Right renal cortex interstitium (tissue), 3 donors: ENCODE results near the gene GOLPH3. TPM values are rescaled to one million over a fixed set of nuclear protein-coding genes. Genes with fewer than 3 reads are reported as not detected.
A peak's percentile ranks its signal among the peaks of the same experiment; 100 is the strongest.
"Not testable (repeated sequence)": the region's sequence is repeated elsewhere in the genome, so short reads cannot be mapped to it uniquely, and the experiment has no call there.

Experiments
- DNase-seq, 3 donors: peaks; one replicate each; pipeline ENCODE4 v3.0.0-alpha.2; 2013; ENCODE audit warnings: low read depth in 3 of 3, low spot score in 2 of 3
- polyA plus RNA-seq, 3 donors: library from polyadenylated mRNA; unstranded; fragments of 120-200 nt; gene quantifications; one replicate each; pipeline ENCODE4 v1.2.1, GENCODE V29; 2013; ENCODE audit not compliant: insufficient read length in 3 of 3

The GOLPH3 gene
- polyA plus RNA-seq, 3 donors = 93.0 to 94.5 (median 93.5) TPM

- DNase-seq = no peak
Measured at GRCh38 chr5:32100691-32101302, 73.3 kb downstream of the GOLPH3 start.

- no peak for DNase-seq
Measured at GRCh38 chr5:32100230-32100629, 73.9 kb downstream of the GOLPH3 start.

- no peak for DNase-seq
Measured at GRCh38 chr5:32099486-32100035, 74.6 kb downstream of the GOLPH3 start.

- DNase-seq = no peak
Measured at GRCh38 chr5:32098890-32099310, 75.2 kb downstream of the GOLPH3 start.

- DNase-seq = no peak
Measured at GRCh38 chr5:32098291-32098690, 75.8 kb downstream of the GOLPH3 start.

GRCh38 chr5:32096891-32097595 lies 77.1 kb downstream of the GOLPH3 start:
- no peak for DNase-seq

GRCh38 chr5:32095261-32095671 lies 78.9 kb downstream of the GOLPH3 start:
- no peak for DNase-seq

- DNase-seq = no peak
Measured at GRCh38 chr5:32094691-32095090, 79.4 kb downstream of the GOLPH3 start.

GRCh38 chr5:32092938-32093812 lies 80.9 kb downstream of the GOLPH3 start:
- peak in 2 of 3 donors; percentile 53 to 63 for DNase-seq

GRCh38 chr5:32090755-32091128 lies 83.4 kb downstream of the GOLPH3 start:
- no peak for DNase-seq

GRCh38 chr5:32090026-32090754 lies 83.9 kb downstream of the GOLPH3 start:
- no peak for DNase-seq

GRCh38 chr5:32089146-32090000 lies 84.7 kb downstream of the GOLPH3 start:
- DNase-seq = no peak

- no peak for DNase-seq
Measured at GRCh38 chr5:32088214-32088613, 85.9 kb downstream of the GOLPH3 start.

- DNase-seq = no peak
Measured at GRCh38 chr5:32087086-32088082, 86.7 kb downstream of the GOLPH3 start.

- DNase-seq = no peak
Measured at GRCh38 chr5:32083981-32084430, 90.1 kb downstream of the GOLPH3 start.

- DNase-seq = no peak
Measured at GRCh38 chr5:32082701-32083100, 91.4 kb downstream of the GOLPH3 start.

- DNase-seq = not testable (repeated sequence)
Measured at GRCh38 chr5:32080565-32080964, 93.6 kb downstream of the GOLPH3 start.

- not testable (repeated sequence) for DNase-seq
Measured at GRCh38 chr5:32078855-32079254, 95.3 kb downstream of the GOLPH3 start.
